Endothelial cell of umbilical vein (primary cell): ENCODE results near the gene MACROD2. TPM values are rescaled to one million over a fixed set of nuclear protein-coding genes. Genes with fewer than 3 reads are reported as not detected.

Experiments
- BruUV-seq: library from RNA; stranded (reverse); fragments of 400-500 nt; replicated peaks from 2 replicates; lab custom pipeline; 2021; lab: Mats Ljungman, UMichigan
- CTCF ChIA-PET: fragments of 300-600, 350-600 bp; sonication (Branson Sonifier 250); formaldehyde crosslinking; loops from one replicate; lab custom pipeline; 2021; ENCODE audit warnings: antibody characterized with exemption, inconsistent platforms; lab: Charles Lee
- POLR2A ChIA-PET: fragments of 300-600, 350-600 bp; sonication (Branson Sonifier 250); formaldehyde crosslinking; loops from one replicate; lab custom pipeline; 2021; ENCODE audit warnings: antibody characterized with exemption, inconsistent platforms; lab: Charles Lee
- DNase-seq: peaks from one replicate; pipeline ENCODE4 v3.0.0-alpha.2; 2011; ENCODE audit warnings: low read depth, low spot score
- FAIRE-seq: peaks from 2 replicates; lab custom pipeline; 2011; peaks lifted over from hg19 to GRCh38; lab: Jason Lieb, UNC
- H2AFZ ChIP-seq: 2 replicates; pipeline ENCODE4 v1.6.0; 2012; ENCODE audit warnings: low read depth, low read length, control low read depth, inconsistent platforms
- H3K27ac ChIP-seq: 2 replicates; pipeline ENCODE4 v1.5.1; 2011; ENCODE audit warnings: low read depth, mild to moderate bottlenecking, control low read depth, low read length, moderate library complexity; ENCODE audit not compliant: insufficient read depth
- H3K27me3 ChIP-seq, 2 experiments: 2 replicates each; pipeline versions ENCODE4 v1.6.0 to v1.6.1; 2011; ENCODE audit warnings: low read length in 2 of 2, mixed read lengths in 1 of 2; ENCODE audit not compliant: control insufficient read depth in 2 of 2, insufficient read depth in 2 of 2
- H3K36me3 ChIP-seq, 2 experiments: 2 replicates in 1 of 2; 3 replicates in 1 of 2; pipeline ENCODE4 v1.5.1; 2011; ENCODE audit warnings: low read length in 2 of 2, mild to moderate bottlenecking in 1 of 2, moderate library complexity in 1 of 2; ENCODE audit not compliant: control insufficient read depth in 2 of 2, insufficient read depth in 2 of 2; ENCODE audit errors: extremely low read depth in 1 of 2
- H3K4me1 ChIP-seq: 3 replicates; pipeline ENCODE4 v1.5.1; 2011; ENCODE audit warnings: mild to moderate bottlenecking, low read length; ENCODE audit not compliant: control insufficient read depth, insufficient read depth; ENCODE audit errors: extremely low read depth
- H3K4me2 ChIP-seq: 2 replicates; pipeline ENCODE4 v1.6.1; 2011; ENCODE audit warnings: low read length, control low read depth, mixed read lengths; ENCODE audit not compliant: insufficient read depth
- H3K4me3 ChIP-seq, 3 experiments: fragments of 200-600 bp in 1 of 3; sonication (generic), shearing (Covaris generic) in 1 of 3; replicated peaks in 1 of 3; 2 replicates each; pipeline ENCODE4 v1.5.1; 2011 to 2016; ENCODE audit warnings: control low read depth in 3 of 3, low read length in 3 of 3, mild to moderate bottlenecking in 2 of 3, inconsistent platforms in 1 of 3, low read depth in 1 of 3, moderate library complexity in 1 of 3; ENCODE audit not compliant: insufficient read depth in 1 of 3
- H3K79me2 ChIP-seq: 2 replicates; pipeline ENCODE4 v1.6.0; 2012; ENCODE audit warnings: low read length, inconsistent platforms; ENCODE audit not compliant: control insufficient read depth, insufficient read depth
- H3K9ac ChIP-seq: replicated peaks from 2 replicates; pipeline ENCODE3; 2011; ENCODE audit warnings: low read length, control low read depth; ENCODE audit not compliant: insufficient read depth; ENCODE audit errors: extremely low read depth
- H3K9me1 ChIP-seq: replicated peaks from 3 replicates; pipeline ENCODE4 v1.6.0; 2011; ENCODE audit warnings: mild to moderate bottlenecking, low read length; ENCODE audit not compliant: control insufficient read depth, insufficient read depth; ENCODE audit errors: extremely low read depth
- H3K9me3 ChIP-seq: replicated peaks from 2 replicates; pipeline ENCODE4 v1.5.1; 2012; ENCODE audit warnings: low read length, inconsistent platforms; ENCODE audit not compliant: control insufficient read depth, insufficient read depth
- H4K20me1 ChIP-seq: replicated peaks from 2 replicates; pipeline ENCODE3; 2011; ENCODE audit warnings: mild to moderate bottlenecking, low read length; ENCODE audit not compliant: control insufficient read depth, insufficient read depth; ENCODE audit errors: extremely low read depth
- EZH2 ChIP-seq: IDR thresholded peaks from 2 replicates; pipeline ENCODE4 v1.6.1; 2012; ENCODE audit warnings: borderline replicate concordance, low read depth, mild to moderate bottlenecking, moderate library complexity, low read length, inconsistent platforms; ENCODE audit not compliant: severe bottlenecking
- FOS ChIP-seq: IDR thresholded peaks from 2 replicates; pipeline ENCODE4 v1.6.1; 2011; ENCODE audit warnings: mild to moderate bottlenecking, low read length, moderate library complexity, borderline replicate concordance; ENCODE audit not compliant: insufficient read depth
- GATA2 ChIP-seq: IDR thresholded peaks from 2 replicates; pipeline ENCODE4 v1.7.0; 2011; ENCODE audit warnings: low read depth, mild to moderate bottlenecking, moderate library complexity, mixed read lengths, low read length; ENCODE audit not compliant: insufficient read length, insufficient read depth
- JUN ChIP-seq: IDR thresholded peaks from 2 replicates; pipeline ENCODE4 v1.6.1; 2011; ENCODE audit warnings: borderline replicate concordance, low read depth; ENCODE audit not compliant: insufficient read length, insufficient read depth
- MYC ChIP-seq: IDR thresholded peaks from one replicate; pipeline ENCODE4 v1.6.1; 2011; ENCODE audit warnings: mild to moderate bottlenecking, low read depth, low read length
- POLR2A ChIP-seq: IDR thresholded peaks from 2 replicates; pipeline ENCODE4 v1.6.1; 2012; ENCODE audit warnings: low read depth, mild to moderate bottlenecking, control low read depth, low read length
- POLR2AphosphoS5 ChIP-seq: IDR thresholded peaks from 2 replicates; pipeline ENCODE4 v1.6.1; 2012; ENCODE audit warnings: low read depth, mild to moderate bottlenecking, control low read depth, low read length, moderate library complexity; ENCODE audit not compliant: insufficient read depth
- dilution Hi-C: fragments of 300-500 bp; cut with MboI; formaldehyde crosslinking; loops from one replicate; pipeline ENCODE4 v1.15.0; 2019; ENCODE audit warnings: low sequenced_read_pairs; ENCODE audit not compliant: extremely low pct_ligation_motif_present
- intact Hi-C: fragments of 100-400 bp; cut with micrococcal nuclease; formaldehyde crosslinking; loops from one replicate; pipeline ENCODE4 v1.10.0; 2022
- polyA plus RNA-seq, 4 experiments: library from polyadenylated mRNA; depleted of rRNA in 3 of 4; stranded (reverse) in 3 of 4; unstranded in 1 of 4; fragments of >200 nt; gene quantifications; 2 replicates each; pipeline versions ENCODE4 v1.2.1 to v1.2.3, GENCODE V29; 2011 to 2012; ENCODE audit warnings: missing spikeins in 1 of 4
- total RNA-seq: library from RNA; stranded (reverse); gene quantifications from 2 replicates; pipeline ENCODE4 v1.2.3, GENCODE V29; 2021
- TF ChIP-seq, protein P1 (sequence below): IDR thresholded peaks from 2 replicates; pipeline ENCODE4 v1.6.1; 2011; ENCODE audit not compliant: insufficient read depth, insufficient read length
- TF ChIP-seq, protein P2 (sequence below), 2 donors: IDR thresholded peaks; 1 replicate in 1 of 2; 2 replicates in 1 of 2; pipeline ENCODE4 v1.5.1; 2011; ENCODE audit warnings: low read length in 2 of 2, mild to moderate bottlenecking in 2 of 2, moderate library complexity in 2 of 2, control low read depth in 1 of 2, inconsistent platforms in 1 of 2, low read depth in 1 of 2; ENCODE audit not compliant: insufficient read depth in 1 of 2; ENCODE audit errors: extremely low read depth in 1 of 2

Gene MACROD2
- total and polyA plus RNA-seq, 2 donors (not counting 3 experiments of a cell fraction or from before 2014, with no cell fraction given) = 0.11 to 0.73 TPM

DNA sequence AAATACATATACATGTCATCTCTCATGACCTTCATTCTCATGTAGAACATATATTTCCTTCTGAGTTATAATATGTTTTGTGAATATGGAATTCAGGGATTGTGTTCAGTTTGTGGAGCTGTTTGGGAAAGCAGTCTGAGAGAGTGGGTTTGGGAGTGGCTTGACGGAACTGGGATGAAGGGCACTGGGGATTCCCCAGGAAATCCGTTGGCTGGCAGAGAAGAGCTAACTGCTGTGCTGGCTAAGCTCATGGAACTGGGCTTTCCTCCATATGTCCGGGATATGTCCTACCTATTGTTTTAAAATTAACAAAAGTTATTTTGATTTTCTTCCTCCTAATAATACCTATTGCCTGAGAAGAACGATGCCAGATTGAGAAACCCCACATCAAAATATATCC is 701.6 kb downstream of the MACROD2 start:
- dilution Hi-C loops = no loop called here
- POLR2A ChIA-PET = no interaction called here

More for the DNA sequence above, 701.6 kb downstream of the MACROD2 start:
- Histone ChIP-seq H3K79me2 (no peaks in the 10 kb centered on the region), H2AFZ (no peak overlapping the region), H3K9ac (no peak overlapping the region), H3K4me3 (no peak overlapping the region), H3K27me3 (peaks cover 0 to 3% of the 10 kb centered on the region in 2 experiments), H3K27ac (no peak overlapping the region), H3K9me3 (no peaks in the 10 kb centered on the region), H3K36me3 (no peaks in the 10 kb centered on the region), H3K4me1 (no peaks in the 10 kb centered on the region), H3K4me2 (no peak overlapping the region), H3K9me1 (no peaks in the 10 kb centered on the region), H4K20me1 (no peaks in the 10 kb centered on the region)
- FAIRE-seq (no peak), DNase-seq (no peak)
- TF ChIP-seq FOS (no peak), GATA2 (no peak), POLR2A (no peak), JUN (no peak), POLR2AphosphoS5 (no peak), EZH2 (no peak), MYC (no peak)
- TF ChIP-seq, protein P1, sequence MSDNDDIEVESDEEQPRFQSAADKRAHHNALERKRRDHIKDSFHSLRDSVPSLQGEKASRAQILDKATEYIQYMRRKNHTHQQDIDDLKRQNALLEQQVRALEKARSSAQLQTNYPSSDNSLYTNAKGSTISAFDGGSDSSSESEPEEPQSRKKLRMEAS = no peak
- TF ChIP-seq, protein P2, sequence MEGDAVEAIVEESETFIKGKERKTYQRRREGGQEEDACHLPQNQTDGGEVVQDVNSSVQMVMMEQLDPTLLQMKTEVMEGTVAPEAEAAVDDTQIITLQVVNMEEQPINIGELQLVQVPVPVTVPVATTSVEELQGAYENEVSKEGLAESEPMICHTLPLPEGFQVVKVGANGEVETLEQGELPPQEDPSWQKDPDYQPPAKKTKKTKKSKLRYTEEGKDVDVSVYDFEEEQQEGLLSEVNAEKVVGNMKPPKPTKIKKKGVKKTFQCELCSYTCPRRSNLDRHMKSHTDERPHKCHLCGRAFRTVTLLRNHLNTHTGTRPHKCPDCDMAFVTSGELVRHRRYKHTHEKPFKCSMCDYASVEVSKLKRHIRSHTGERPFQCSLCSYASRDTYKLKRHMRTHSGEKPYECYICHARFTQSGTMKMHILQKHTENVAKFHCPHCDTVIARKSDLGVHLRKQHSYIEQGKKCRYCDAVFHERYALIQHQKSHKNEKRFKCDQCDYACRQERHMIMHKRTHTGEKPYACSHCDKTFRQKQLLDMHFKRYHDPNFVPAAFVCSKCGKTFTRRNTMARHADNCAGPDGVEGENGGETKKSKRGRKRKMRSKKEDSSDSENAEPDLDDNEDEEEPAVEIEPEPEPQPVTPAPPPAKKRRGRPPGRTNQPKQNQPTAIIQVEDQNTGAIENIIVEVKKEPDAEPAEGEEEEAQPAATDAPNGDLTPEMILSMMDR (IDR thresholded peaks at IDR 0.05; ENCODE audit: extremely low read depth in 1 of 2, insufficient read depth in 1 of 2, low read depth in 1 of 2, low read length in 2 of 2) = no peak
- CTCF ChIA-PET = no interaction called here
- no TSS peak for BruUV-seq
- intact Hi-C loops = no loop called here
